Right lobe of liver (tissue), 6 donors: Measurements from ENCODE around the gene SEZ6L. TPM values are rescaled to one million over a fixed set of nuclear protein-coding genes. Genes with fewer than 3 reads are reported as not detected.

ENCODE experiments used
- ATAC-seq, 4 donors: fragments of 200-7000 bp; cut with Tn5 transposase; one replicate each; pipeline ENCODE4 v1.9.1; 2020; ENCODE audit warnings: mild to moderate bottlenecking in 4 of 4, moderate library complexity in 4 of 4
- DNase-seq, 3 donors: peaks; one replicate each; pipeline ENCODE4 v3.0.0-alpha.2; 2020
- H3K27ac ChIP-seq, 3 donors: fragments of 200-600 bp; one replicate each; pipeline ENCODE4 v1.8.0; 2022
- H3K27me3 ChIP-seq, 2 donors: fragments of 200-600 bp; one replicate each; pipeline ENCODE4 v1.8.0; 2022
- H3K36me3 ChIP-seq, 4 donors: fragments of 200-600 bp; sonication (generic) in 1 of 4; one replicate each; pipeline versions ENCODE4 v1.5.1 to v1.8.0; 2017 to 2022; ENCODE audit warnings: control low read depth in 1 of 4
- H3K4me1 ChIP-seq, 4 donors: fragments of 200-600 bp; sonication (generic) in 1 of 4; one replicate each; pipeline versions ENCODE4 v1.5.1 to v1.8.0; 2017 to 2022; ENCODE audit warnings: control low read depth in 1 of 4
- H3K4me3 ChIP-seq, 3 donors: fragments of 200-600 bp; one replicate each; pipeline ENCODE4 v1.8.0; 2022
- H3K9me3 ChIP-seq, 4 donors: fragments of 200-600 bp; sonication (generic) in 1 of 4; one replicate each; pipeline versions ENCODE4 v1.5.1 to v1.8.0; 2017 to 2022; ENCODE audit warnings: control low read depth in 1 of 4
- CTCF ChIP-seq, 4 donors: fragments of 200-600 bp in 3 of 4; fragments of 450-650 bp in 1 of 4; IDR thresholded peaks; one replicate each; pipeline versions ENCODE4 v1.5.1 to v1.8.0; 2016 to 2022; ENCODE audit warnings: antibody characterized with exemption in 4 of 4, mild to moderate bottlenecking in 2 of 4
- POLR2A ChIP-seq: fragments of 450-650 bp; IDR thresholded peaks from one replicate; pipeline ENCODE4 v1.6.1; 2017; ENCODE audit warnings: antibody characterized with exemption, mild to moderate bottlenecking
- WGBS: methylation state at CpG from one replicate; pipeline ENCODE4 v1.1.6; 2018; ENCODE audit warnings: low coverage, low lambda C conversion rate; ENCODE audit not compliant: insufficient coverage; ENCODE audit errors: missing lambda C conversion rate; 5-methylcytosine and 5-hydroxymethylcytosine counted together
- intact Hi-C, 2 donors: fragments of 100-400 bp; cut with DNase I; formaldehyde crosslinking; loops; one replicate each; pipeline versions ENCODE4 v1.11.2 to v1.14.1; 2022
- total RNA-seq, 6 experiments: library from RNA; depleted of rRNA in 2 of 6; stranded (reverse); fragments of >200 nt in 2 of 6; fragmentation: NEBNext Ultra II Directional in 3 of 6; extraction: Animal tissue kit (Norgen Biotek cat#: 25700) in 3 of 6; gene quantifications; one replicate each; pipeline versions ENCODE4 v1.1.0 to v1.2.4, GENCODE V29; 2016 to 2023
- donor health status: DM: no; HTN: yes; CAD: no.
- donor health status: DM: no; HTN: no; CAD: no.
- donor health status: DM: no; HTN: no; CAD: no.
- donor health status: DM: no; HTN: yes; CAD: no.
- donor health status: DM: no; HTN: yes; CAD: no.

SEZ6L gene
- total RNA-seq, 6 experiments from 2014 or later: 0.13 TPM; not detected in 5

DNA sequence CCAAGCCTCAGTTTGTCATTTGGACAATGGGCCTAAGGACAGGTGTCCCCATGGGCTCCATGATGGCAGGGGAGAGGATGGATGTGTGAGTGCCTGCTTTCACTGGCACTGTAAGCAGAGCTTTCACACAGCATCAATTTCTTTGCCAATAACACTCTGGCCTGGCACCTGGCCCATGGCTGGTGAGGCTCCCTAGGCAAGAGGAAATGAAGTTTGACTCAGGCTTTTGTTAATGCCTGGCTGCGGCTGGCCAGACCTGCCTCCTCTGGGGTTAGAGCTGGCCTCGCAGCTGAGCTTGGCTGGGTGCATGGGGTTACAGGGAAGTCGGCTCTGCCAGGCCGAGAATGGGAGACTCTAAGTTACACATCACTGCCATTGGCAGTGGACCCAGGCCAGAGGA lies 30.0 kb upstream of the SEZ6L start:
- DNase-seq (no peak), ATAC-seq (no peak)
- Histone ChIP-seq H3K4me3 (no peak overlapping the region), H3K9me3 (no peaks in the 10 kb centered on the region), H3K27me3 (no peaks in the 10 kb centered on the region), H3K36me3 (no peaks in the 10 kb centered on the region), H3K4me1 (no peaks in the 10 kb centered on the region), H3K27ac (no peak overlapping the region)
- no peak for TF ChIP-seq POLR2A
- TF ChIP-seq CTCF (IDR thresholded peaks at IDR 0.05): no peak
- WGBS: 25% methylated on average over 2 of the region's 4 CpGs
- intact Hi-C loops: no loop called here

GRCh38 chr22:26141831-26142230 lies 27.4 kb upstream of the SEZ6L start:
- WGBS: 60% methylated on average over 1 of the region's 4 CpGs
- H3K9me3 ChIP-seq: no peaks in the 10 kb centered on the region
- no peak for DNase-seq
- no peaks in the 10 kb centered on the region for H3K27me3 ChIP-seq
- H3K27ac ChIP-seq: no peak overlapping the region
- no peak overlapping the region for H3K4me3 ChIP-seq
- H3K4me1 ChIP-seq: no peaks in the 10 kb centered on the region
- no peak for ATAC-seq
- no peak for TF ChIP-seq POLR2A
- no peak for TF ChIP-seq CTCF (IDR thresholded peaks at IDR 0.05)
- no peaks in the 10 kb centered on the region for H3K36me3 ChIP-seq
- intact Hi-C loops: no loop called here

DNA sequence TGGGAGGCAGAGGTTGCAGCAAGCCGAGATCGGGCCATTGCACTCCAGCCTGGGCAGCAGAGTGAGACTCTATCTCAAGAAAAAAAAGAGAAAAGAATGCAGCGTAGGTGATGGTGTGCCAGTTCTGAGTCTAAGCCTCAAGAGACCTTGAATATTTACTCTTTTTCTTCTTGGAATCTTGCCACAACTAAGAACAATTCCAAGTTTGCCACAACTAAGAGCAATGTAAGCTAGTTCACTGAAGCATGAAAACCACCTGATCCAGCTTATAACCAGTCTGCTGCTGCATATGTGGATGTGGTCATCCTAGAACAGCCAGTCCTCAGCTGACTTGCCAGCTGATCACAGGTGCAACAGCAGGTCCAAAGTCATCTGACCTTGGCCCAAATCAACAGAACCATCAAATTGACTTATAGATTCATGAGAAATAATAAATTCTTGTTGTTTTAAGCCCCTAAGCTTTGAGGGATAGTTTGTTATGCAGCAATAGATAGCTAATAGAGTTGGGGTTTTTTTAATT lies 25.4 kb upstream of the SEZ6L start:
- H3K4me1 ChIP-seq: no peaks in the 10 kb centered on the region
- H3K9me3 ChIP-seq: no peaks in the 10 kb centered on the region
- no peak for DNase-seq
- H3K36me3 ChIP-seq: no peaks in the 10 kb centered on the region
- TF ChIP-seq CTCF (IDR thresholded peaks at IDR 0.05): no peak
- TF ChIP-seq POLR2A: no peak
- no peak overlapping the region for H3K27ac ChIP-seq
- H3K27me3 ChIP-seq: no peaks in the 10 kb centered on the region
- ATAC-seq: no peak
- 74% methylated on average over 3 of the region's 3 CpGs for WGBS
- no peak overlapping the region for H3K4me3 ChIP-seq
- intact Hi-C loops: no loop called here

DNA sequence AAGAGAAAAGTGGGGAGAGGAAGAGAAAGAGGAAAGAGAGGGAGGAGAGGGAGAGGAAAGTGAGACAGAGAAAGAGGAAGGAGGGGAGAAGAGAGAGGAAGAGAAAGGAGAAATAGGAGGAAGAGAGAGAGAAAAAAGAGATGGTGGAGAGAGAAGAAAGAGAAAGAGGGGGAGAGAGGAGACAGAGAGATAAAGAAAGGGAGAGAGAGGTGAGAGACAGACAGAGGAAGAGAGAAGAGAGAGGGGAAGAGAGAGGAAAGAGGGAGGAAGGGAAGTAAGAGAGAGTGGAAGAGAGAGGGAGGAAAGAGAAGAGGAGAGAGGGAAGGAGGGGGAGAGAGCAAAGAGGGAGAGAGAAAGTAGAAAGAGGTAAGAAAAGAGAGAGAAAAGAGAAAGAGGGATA lies 9.4 kb upstream of the SEZ6L start:
- Histone ChIP-seq H3K36me3 (no peaks in the 10 kb centered on the region), H3K4me3 (no peak overlapping the region), H3K9me3 (no peaks in the 10 kb centered on the region), H3K27ac (no peak overlapping the region), H3K27me3 (no peaks in the 10 kb centered on the region), H3K4me1 (no peaks in the 10 kb centered on the region)
- intact Hi-C loops: no loop called here
- DNase-seq (no peak), ATAC-seq (no peak)
- TF ChIP-seq CTCF (IDR thresholded peaks at IDR 0.05) (no peak), POLR2A (no peak)

DNA sequence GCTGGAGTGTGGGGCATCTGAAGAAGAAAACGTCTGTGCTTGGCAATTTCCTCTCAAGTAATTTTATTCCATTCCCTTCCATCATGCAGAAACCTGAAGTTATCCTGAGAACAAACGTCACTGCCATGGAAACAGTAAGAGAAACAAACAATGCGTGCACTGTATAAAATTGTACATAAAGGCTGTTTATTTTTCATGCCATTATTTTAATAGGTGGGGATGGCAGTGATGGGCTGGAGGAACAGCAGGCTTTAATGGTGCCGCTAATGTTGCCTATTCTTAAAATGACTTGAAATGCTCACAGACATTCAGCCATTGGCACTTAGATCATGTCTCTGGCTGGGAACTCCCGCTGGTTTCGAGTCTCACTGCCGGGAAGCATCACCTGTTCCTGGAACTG lies 7.5 kb upstream of the SEZ6L start:
- H3K27me3 ChIP-seq: no peaks in the 10 kb centered on the region
- H3K4me1 ChIP-seq: no peaks in the 10 kb centered on the region
- no peak overlapping the region for H3K4me3 ChIP-seq
- DNase-seq: no peak
- WGBS: 38% methylated on average over 7 of the region's 7 CpGs
- no peak overlapping the region for H3K27ac ChIP-seq
- no peaks in the 10 kb centered on the region for H3K36me3 ChIP-seq
- TF ChIP-seq CTCF (IDR thresholded peaks at IDR 0.05) (no peak), POLR2A (no peak)
- no peak for ATAC-seq
- intact Hi-C loops: no loop called here
- H3K9me3 ChIP-seq: no peaks in the 10 kb centered on the region
